Measurements from ENCODE around the gene FGF6. TPM values are rescaled to one million over a fixed set of nuclear protein-coding genes. Genes with fewer than 3 reads are reported as not detected.
A peak's percentile ranks its signal among the peaks of the same experiment; 100 is the strongest.

The FGF6 gene
- total RNA-seq, 4 donors from 2014 or later, result not detected

GRCh38 chr12:4393211-4393610 lies 52.4 kb downstream of the FGF6 start:
- no peaks in the 10 kb centered on the region for H3K36me3 ChIP-seq
- peaks cover 5% of the 10 kb centered on the region for H3K27me3 ChIP-seq
- no peaks in the 10 kb centered on the region for H3K9me3 ChIP-seq
- WGBS, 2 donors (ENCODE audit: low coverage in 1 of 2), result 51 to 73% methylated on average over 3 to 4 of the region's 5 CpGs
- TF ChIP-seq EP300 (IDR thresholded peaks at IDR 0.05) (no peak), CTCF (IDR thresholded peaks at IDR 0.05) (no peak), POLR2A (IDR thresholded peaks at IDR 0.05) (no peak)
- H3K4me1 ChIP-seq, result no peaks in the 10 kb centered on the region
- no peak overlapping the region for H3K27ac ChIP-seq
- no peak overlapping the region for H3K4me3 ChIP-seq
- ATAC-seq, result no peak

- no CpG with 5 or more reads among the region's 15 CpGs for WGBS, 2 donors (ENCODE audit: low coverage in 1 of 2)
- H3K9me3 ChIP-seq, result no peaks in the 10 kb centered on the region
- H3K4me3 ChIP-seq, result no peak overlapping the region
- peaks cover 5% of the 10 kb centered on the region for H3K27me3 ChIP-seq
- no peaks in the 10 kb centered on the region for H3K36me3 ChIP-seq
- no peaks in the 10 kb centered on the region for H3K4me1 ChIP-seq
- H3K27ac ChIP-seq, result no peak overlapping the region
- ATAC-seq, result peak; percentile 34
- TF ChIP-seq POLR2AphosphoS5 (IDR thresholded peaks at IDR 0.05) (no peak), CTCF (IDR thresholded peaks at IDR 0.05) (no peak), POLR2A (IDR thresholded peaks at IDR 0.05) (no peak), EP300 (IDR thresholded peaks at IDR 0.05) (no peak)
Observed at GRCh38 chr12:4392223-4392742, 53.3 kb downstream of the FGF6 start.

GRCh38 chr12:4388662-4389061 lies 57.0 kb downstream of the FGF6 start:
- peaks cover 5% of the 10 kb centered on the region for H3K27me3 ChIP-seq
- no peak overlapping the region for H3K4me3 ChIP-seq
- no peak for ATAC-seq
- no peaks in the 10 kb centered on the region for H3K4me1 ChIP-seq
- H3K9me3 ChIP-seq, result no peaks in the 10 kb centered on the region
- no peak for TF ChIP-seq EP300 (IDR thresholded peaks at IDR 0.05)
- TF ChIP-seq CTCF (IDR thresholded peaks at IDR 0.05), result no peak
- TF ChIP-seq POLR2A (IDR thresholded peaks at IDR 0.05), result no peak
- TF ChIP-seq POLR2AphosphoS5 (IDR thresholded peaks at IDR 0.05), result no peak
- no peaks in the 10 kb centered on the region for H3K36me3 ChIP-seq
- 60 to 80% methylated on average over 1 of the region's 2 CpGs for WGBS, 2 donors (ENCODE audit: low coverage in 1 of 2)
- H3K27ac ChIP-seq, result no peak overlapping the region

- WGBS, 2 donors (ENCODE audit: low coverage in 1 of 2), result 33 to 45% methylated on average over 1 of the region's 1 CpG
- peaks cover 5% of the 10 kb centered on the region for H3K27me3 ChIP-seq
- no peak overlapping the region for H3K27ac ChIP-seq
- ATAC-seq, result no peak
- no peak overlapping the region for H3K4me3 ChIP-seq
- H3K9me3 ChIP-seq, result no peaks in the 10 kb centered on the region
- TF ChIP-seq EP300 (IDR thresholded peaks at IDR 0.05), result no peak
- TF ChIP-seq CTCF (IDR thresholded peaks at IDR 0.05), result no peak
- no peak for TF ChIP-seq POLR2A (IDR thresholded peaks at IDR 0.05)
- no peak for TF ChIP-seq POLR2AphosphoS5 (IDR thresholded peaks at IDR 0.05)
- no peaks in the 10 kb centered on the region for H3K4me1 ChIP-seq
- no peaks in the 10 kb centered on the region for H3K36me3 ChIP-seq
Observed at GRCh38 chr12:4388032-4388431, 57.6 kb downstream of the FGF6 start.

- no peak for TF ChIP-seq POLR2AphosphoS5 (IDR thresholded peaks at IDR 0.05)
- TF ChIP-seq CTCF (IDR thresholded peaks at IDR 0.05), result no peak
- no peak for TF ChIP-seq EP300 (IDR thresholded peaks at IDR 0.05)
- no peak for TF ChIP-seq POLR2A (IDR thresholded peaks at IDR 0.05)
- no peaks in the 10 kb centered on the region for H3K9me3 ChIP-seq
- no peak overlapping the region for H3K27ac ChIP-seq
- ATAC-seq, result no peak
- H3K4me3 ChIP-seq, result no peak overlapping the region
- H3K4me1 ChIP-seq, result no peaks in the 10 kb centered on the region
- H3K27me3 ChIP-seq, result peaks cover 5% of the 10 kb centered on the region
- no peaks in the 10 kb centered on the region for H3K36me3 ChIP-seq
- 90 to 91% methylated on average over 2 to 5 of the region's 5 CpGs for WGBS, 2 donors (ENCODE audit: low coverage in 1 of 2)
Observed at GRCh38 chr12:4387607-4388006, 58.0 kb downstream of the FGF6 start.

All from gastroesophageal sphincter (tissue), 4 donors.